ENCODE measurements around the gene FEN1. TPM values are rescaled to one million over a fixed set of nuclear protein-coding genes. Genes with fewer than 3 reads are reported as not detected.

Gene FEN1
- polyA plus RNA-seq, 1 experiment: 13.2 TPM

- POLR2A ChIA-PET: no interaction called here
Measured at GRCh38 chr11:61762223-61762615, 30.5 kb upstream of the FEN1 start.

GRCh38 chr11:61762798-61763197 is 29.9 kb upstream of the FEN1 start:
- TF ChIP-seq, protein P1, sequence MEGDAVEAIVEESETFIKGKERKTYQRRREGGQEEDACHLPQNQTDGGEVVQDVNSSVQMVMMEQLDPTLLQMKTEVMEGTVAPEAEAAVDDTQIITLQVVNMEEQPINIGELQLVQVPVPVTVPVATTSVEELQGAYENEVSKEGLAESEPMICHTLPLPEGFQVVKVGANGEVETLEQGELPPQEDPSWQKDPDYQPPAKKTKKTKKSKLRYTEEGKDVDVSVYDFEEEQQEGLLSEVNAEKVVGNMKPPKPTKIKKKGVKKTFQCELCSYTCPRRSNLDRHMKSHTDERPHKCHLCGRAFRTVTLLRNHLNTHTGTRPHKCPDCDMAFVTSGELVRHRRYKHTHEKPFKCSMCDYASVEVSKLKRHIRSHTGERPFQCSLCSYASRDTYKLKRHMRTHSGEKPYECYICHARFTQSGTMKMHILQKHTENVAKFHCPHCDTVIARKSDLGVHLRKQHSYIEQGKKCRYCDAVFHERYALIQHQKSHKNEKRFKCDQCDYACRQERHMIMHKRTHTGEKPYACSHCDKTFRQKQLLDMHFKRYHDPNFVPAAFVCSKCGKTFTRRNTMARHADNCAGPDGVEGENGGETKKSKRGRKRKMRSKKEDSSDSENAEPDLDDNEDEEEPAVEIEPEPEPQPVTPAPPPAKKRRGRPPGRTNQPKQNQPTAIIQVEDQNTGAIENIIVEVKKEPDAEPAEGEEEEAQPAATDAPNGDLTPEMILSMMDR (IDR thresholded peaks at IDR 0.05; ENCODE audit: insufficient read depth, low read depth, low read length): no peak
- POLR2A ChIA-PET: no interaction called here
- no peak for DNase-seq (ENCODE audit: low read depth)
- Histone ChIP-seq H3K36me3 (ENCODE audit: control insufficient read depth, insufficient read depth, low read length) (no peaks in the 10 kb centered on the region), H3K4me3 (ENCODE audit: low read depth, low read length) (no peak overlapping the region), H3K27me3 (ENCODE audit: control insufficient read depth, insufficient read depth, low read length) (peaks cover 7% of the 10 kb centered on the region)
- CTCF ChIA-PET: interaction anchor here (1.1 to 2.1 kb wide), 2 partner anchors 15 to 345 kb away, joined by 3 to 7 read pairs; no protein-coding TSS in a partner anchor

More at GRCh38 chr11:61762223-61762615, 30.5 kb upstream of the FEN1 start:
- TF ChIP-seq, protein P1 (IDR thresholded peaks at IDR 0.05; ENCODE audit: insufficient read depth, low read depth, low read length): no peak
- CTCF ChIA-PET: interaction anchor here (2.1 kb wide), 1 partner anchor 15 kb away, joined by 7 read pairs; no protein-coding TSS in a partner anchor
- peaks cover 7% of the 10 kb centered on the region for H3K27me3 ChIP-seq (ENCODE audit: control insufficient read depth, insufficient read depth, low read length)
- no peak for DNase-seq (ENCODE audit: low read depth)
- no peak overlapping the region for H3K4me3 ChIP-seq (ENCODE audit: low read depth, low read length)
- H3K36me3 ChIP-seq (ENCODE audit: control insufficient read depth, insufficient read depth, low read length): no peaks in the 10 kb centered on the region

GRCh38 chr11:61763930-61764605 is 28.6 kb upstream of the FEN1 start:
- ChIA-PET CTCF (interaction anchor here (1.1 to 2.6 kb wide), 3 partner anchors 13 to 26 kb away, joined by 3 to 9 read pairs (median 6); no protein-coding TSS in a partner anchor), POLR2A (no interaction called here)
- Histone ChIP-seq H3K27me3 (ENCODE audit: control insufficient read depth, insufficient read depth, low read length) (peaks cover 7% of the 10 kb centered on the region), H3K4me3 (ENCODE audit: low read depth, low read length) (no peak overlapping the region), H3K36me3 (ENCODE audit: control insufficient read depth, insufficient read depth, low read length) (no peaks in the 10 kb centered on the region)
- TF ChIP-seq, protein P1 (IDR thresholded peaks at IDR 0.05; ENCODE audit: insufficient read depth, low read depth, low read length): no peak
- DNase-seq (ENCODE audit: low read depth): no peak

DNA sequence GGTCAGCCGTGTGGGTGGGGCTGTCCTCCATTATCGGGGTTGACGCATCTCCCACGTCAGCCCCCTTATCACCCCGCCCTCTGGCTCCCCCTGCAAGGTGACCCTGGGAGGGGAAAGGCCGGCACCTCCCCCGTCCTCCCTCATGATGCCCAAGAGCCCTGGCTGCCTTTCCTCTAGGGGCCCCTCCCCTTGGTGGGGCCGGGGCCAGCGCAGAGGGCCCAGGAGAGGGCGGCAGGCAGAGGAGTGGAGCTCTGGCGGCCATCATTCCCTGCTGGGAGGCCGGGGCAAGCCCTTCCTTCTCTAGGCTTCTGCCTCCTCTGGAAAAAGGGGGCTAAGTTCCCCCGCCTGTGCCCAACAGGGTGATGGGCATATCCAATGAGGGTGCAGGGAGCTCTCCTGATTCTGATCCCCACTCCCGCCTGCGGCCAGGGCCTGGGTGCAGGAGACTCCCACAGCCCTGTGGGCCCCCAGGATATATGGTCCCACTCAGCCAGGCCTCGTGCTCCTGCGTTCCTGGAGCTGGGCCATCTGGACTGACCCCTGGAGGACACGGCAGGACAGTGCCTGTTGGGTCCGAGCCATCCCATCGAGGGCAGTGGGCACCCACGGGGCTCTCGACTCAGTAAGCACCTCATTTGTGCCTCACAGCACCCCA is 28.0 kb upstream of the FEN1 start:
- DNase-seq (ENCODE audit: low read depth): no peak
- Histone ChIP-seq H3K36me3 (ENCODE audit: control insufficient read depth, insufficient read depth, low read length) (no peaks in the 10 kb centered on the region), H3K27me3 (ENCODE audit: control insufficient read depth, insufficient read depth, low read length) (peaks cover 7% of the 10 kb centered on the region), H3K4me3 (ENCODE audit: low read depth, low read length) (no peak overlapping the region)
- CTCF ChIA-PET: interaction anchor here (1.1 to 2.6 kb wide), 4 partner anchors 14 to 32 kb away, joined by 3 to 9 read pairs (median 4); no protein-coding TSS in a partner anchor
- TF ChIP-seq, protein P1 (IDR thresholded peaks at IDR 0.05; ENCODE audit: insufficient read depth, low read depth, low read length): no peak
- POLR2A ChIA-PET: no interaction called here

- TF ChIP-seq, protein P1 (IDR thresholded peaks at IDR 0.05; ENCODE audit: insufficient read depth, low read depth, low read length): no peak
- ChIA-PET CTCF (interaction anchor here (0.7 to 2.6 kb wide), 6 partner anchors 15 to 31 kb away, joined by 3 to 9 read pairs (median 4); no protein-coding TSS in a partner anchor), POLR2A (no interaction called here)
- Histone ChIP-seq H3K4me3 (ENCODE audit: low read depth, low read length) (no peak overlapping the region), H3K27me3 (ENCODE audit: control insufficient read depth, insufficient read depth, low read length) (peaks cover 7% of the 10 kb centered on the region), H3K36me3 (ENCODE audit: control insufficient read depth, insufficient read depth, low read length) (no peaks in the 10 kb centered on the region)
- no peak for DNase-seq (ENCODE audit: low read depth)
Measured at GRCh38 chr11:61765550-61766253, 27.0 kb upstream of the FEN1 start.
